SHP77 (cell line): ENCODE measurements around the gene LRRC42.
"Not testable (repeated sequence)": the region's sequence is repeated elsewhere in the genome, so short reads cannot be mapped to it uniquely, and the experiment has no call there.

Experiments used
- DNase-seq, 2 experiments: peaks; one replicate each; lab custom pipeline; 2025; lab: John Stamatoyannopoulos, UW

LRRC42 gene

DNA sequence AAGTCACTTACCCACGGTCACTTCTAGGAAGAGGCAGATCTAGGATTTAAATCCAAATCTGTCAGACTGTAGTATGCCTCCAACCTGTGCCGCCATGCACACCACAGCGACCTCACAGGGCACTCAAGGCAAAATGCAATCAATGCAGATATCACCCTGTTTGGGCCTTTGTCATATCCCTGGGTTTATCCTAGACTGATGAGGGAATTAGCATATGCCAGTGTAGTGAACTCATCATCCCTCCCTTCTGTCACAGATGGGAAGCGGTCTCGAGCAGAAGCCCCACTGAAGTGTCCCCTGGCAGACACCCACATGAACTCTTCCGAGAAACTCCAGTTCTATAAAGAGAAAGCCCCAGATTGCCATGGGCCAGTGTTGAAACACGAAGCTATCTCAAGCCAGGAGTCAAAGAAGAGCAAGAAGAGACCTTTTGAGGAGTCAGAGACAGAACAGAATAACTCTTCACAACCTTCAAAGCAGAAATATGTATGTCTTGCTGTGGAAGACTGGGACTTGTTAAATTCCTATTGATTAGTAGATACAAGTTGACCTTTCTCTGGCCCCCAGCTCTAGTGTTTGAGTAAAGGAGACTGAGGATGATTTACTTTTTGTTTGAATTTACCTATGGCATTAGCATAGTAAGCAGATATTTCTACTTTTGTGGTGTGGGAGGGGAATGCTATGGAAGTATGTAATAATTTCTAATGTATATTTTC, 21.4 kb downstream of the LRRC42 start:
- peak; percentile 67 to 75 for DNase-seq

DNA sequence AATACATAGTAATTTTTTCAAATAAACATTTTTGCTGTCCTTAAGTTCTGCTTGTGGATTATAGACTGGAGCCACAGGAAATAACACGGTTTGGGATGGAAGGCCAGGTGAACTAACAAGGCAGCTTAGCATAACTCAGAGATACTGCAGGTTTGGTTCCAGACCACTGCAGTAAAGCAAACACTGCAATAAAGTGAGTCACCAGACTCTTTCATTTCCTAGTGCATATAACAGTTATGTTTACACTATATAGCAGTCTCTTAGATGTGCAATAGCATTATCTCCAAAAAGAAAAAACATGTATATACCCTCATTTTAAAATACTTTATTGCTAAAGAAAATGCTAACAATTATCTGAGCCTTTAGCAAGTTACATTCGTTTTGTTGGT, 22.0 kb downstream of the LRRC42 start:
- DNase-seq = peak; percentile 68 to 71

- DNase-seq = not testable (repeated sequence)
These were observed 23.2 kb downstream of the LRRC42 start for GRCh38 chr1:53969323-53969722.

- no peak for DNase-seq
These were observed 25.6 kb downstream of the LRRC42 start for GRCh38 chr1:53971718-53972117.

DNA sequence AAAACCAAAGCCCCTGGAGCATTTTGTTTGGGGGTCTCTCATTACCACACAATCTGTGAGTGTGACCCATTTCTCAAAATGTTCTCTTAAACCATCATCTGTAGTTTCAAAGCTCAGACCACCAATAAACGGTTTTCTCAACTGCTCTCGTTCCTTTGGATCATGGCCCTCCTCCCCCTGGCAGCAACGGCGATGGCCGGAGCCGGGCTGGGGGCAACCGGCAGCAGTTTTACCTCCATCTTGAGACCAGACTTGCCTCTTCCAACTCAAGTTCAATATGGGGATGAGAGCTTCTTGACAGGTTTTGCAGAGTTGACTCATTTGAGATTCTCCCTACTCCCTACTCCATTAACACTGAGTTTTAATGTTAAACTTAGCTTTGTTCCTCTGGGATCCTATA, 29.7 kb downstream of the LRRC42 start:
- no peak for DNase-seq

DNA sequence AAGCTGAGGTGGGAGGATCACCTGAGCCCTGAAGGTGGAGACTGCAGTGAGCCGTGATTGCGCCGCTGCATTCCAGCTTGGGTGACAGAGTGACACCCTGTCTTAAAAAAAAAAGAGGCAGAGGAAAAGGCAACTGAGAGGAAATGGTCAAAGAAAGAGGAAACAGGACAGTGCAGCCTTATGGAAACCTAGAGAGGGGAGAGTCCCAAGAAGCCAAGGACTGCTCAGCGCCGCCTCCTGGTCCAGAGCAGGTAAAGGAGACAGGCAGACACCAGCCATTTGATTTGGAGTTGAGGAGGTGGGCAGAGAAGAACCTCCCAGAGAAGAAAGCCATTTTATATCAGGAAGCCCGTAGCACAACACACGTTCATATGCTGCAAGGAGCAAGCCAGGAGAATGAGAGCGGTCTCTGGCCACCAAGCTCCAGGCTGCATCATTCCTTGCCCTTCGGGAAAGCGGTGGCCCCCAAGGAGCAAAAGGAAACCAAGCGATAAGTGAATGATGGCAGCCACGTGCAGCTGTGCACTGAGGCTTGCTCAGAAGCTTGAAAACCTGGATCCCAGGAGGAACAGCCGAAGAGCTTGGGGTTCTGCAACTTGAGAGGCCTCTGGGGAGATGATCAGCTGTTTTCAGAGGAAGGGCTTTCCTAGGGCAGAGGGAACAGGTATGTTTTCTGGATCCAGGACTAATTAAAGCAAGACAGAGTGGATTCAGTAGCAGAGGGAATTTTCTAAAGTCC, 33.7 kb downstream of the LRRC42 start:
- DNase-seq = no peak

GRCh38 chr1:53981220-53981619, 35.1 kb downstream of the LRRC42 start:
- no peak for DNase-seq

- DNase-seq = peak in 1 of 2 experiments; percentile 19
These were observed 36.0 kb downstream of the LRRC42 start for GRCh38 chr1:53982034-53982762.

DNA sequence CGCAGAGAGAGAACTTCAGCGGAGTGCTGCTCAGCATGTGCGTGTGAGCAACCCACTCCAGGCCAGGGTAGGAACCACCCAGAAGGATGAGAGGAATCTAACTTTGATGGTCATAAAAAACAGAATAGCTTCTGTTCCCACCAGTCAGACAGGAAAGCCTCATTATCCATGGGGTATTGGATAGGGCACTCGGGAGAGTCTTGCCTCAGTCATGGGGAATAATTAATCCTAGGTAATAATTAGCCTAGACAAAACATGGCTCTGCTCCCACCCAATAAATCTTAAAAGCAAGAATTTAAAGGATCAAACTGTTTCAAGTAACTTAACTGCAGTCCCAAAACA, 36.6 kb downstream of the LRRC42 start:
- no peak for DNase-seq

- DNase-seq = no peak
These were observed 38.6 kb downstream of the LRRC42 start for GRCh38 chr1:53984726-53985125.

GRCh38 chr1:53986458-53986857, 40.3 kb downstream of the LRRC42 start:
- DNase-seq = no peak

- no peak for DNase-seq
These were observed 41.7 kb downstream of the LRRC42 start for GRCh38 chr1:53987880-53988279.

DNA sequence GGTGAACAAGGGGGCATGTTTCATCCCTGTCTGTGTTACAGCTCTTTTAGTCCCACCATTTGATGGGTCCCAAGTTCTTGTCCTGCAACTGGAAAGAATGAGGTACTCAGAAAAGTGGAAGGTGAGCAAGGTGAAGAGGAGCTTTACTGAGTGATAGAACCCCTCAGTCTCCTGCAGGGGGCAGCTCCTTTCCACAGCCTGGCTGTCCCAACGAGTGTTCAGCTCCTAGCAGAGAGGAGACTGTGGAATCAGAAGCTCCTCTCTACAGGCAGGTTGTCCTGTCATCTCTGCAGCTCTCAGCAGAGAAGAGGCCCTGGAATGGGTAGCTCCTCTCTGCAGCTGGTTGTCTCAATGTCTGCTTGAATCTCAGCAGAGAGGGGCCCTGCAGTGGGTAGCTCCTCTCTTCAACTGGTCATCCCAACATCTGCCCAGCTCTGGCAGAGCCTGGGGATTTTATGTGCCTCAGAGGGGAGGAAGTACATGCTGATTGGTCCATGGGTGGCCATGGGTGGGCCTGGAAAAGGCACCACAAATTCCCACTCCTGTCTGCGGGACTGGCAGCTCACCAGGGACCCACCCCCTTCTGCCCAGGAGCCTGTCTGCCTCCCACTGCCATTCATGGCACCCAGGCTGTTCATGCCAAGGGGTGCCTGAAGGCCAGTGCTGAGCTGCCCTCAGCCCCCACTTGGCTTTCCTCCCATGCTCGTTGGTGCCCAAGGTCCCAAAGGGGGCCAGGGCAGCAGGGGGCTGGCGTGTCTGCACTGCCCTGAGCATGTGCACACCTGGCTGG, 46.1 kb downstream of the LRRC42 start:
- DNase-seq = peak in 1 of 2 experiments; percentile 11

DNA sequence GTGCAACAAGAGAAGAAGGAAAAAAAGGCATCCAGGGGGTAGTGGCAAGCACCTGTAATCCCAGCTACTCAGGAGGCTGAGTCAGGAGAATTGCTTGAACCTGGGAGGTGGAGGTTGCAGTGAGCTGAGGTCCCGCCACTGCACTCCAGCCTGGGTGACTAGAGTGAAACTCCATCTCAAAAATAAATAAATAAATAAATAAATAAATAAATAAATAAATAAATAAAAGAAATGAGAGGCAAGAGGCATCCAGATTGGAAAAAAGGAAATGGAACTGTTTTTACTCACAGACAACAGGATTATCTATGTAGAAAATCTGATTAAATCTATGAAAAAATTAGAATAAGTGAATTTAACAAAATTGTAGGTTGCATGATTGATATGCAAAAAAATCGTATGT, 48.4 kb downstream of the LRRC42 start:
- DNase-seq = not testable (repeated sequence)

DNA sequence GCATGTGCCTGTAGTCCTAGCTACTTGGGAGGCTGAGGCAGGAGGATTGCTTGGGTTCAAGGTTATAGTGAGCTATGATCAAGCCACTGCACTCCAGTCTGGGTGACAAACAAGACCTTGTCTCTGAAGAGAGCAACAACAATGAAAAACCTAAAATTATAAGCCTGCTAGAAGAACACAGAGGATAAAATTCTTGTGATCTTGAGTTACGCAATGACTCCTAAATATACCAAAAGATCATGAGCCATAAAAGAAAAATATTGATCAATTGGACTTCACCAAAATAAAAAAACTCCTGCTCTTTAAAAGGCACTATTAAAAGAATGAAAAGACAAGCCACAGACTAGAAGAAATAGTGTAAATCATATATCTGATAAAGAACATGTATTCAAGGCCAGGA, 49.5 kb downstream of the LRRC42 start:
- DNase-seq = no peak

DNA sequence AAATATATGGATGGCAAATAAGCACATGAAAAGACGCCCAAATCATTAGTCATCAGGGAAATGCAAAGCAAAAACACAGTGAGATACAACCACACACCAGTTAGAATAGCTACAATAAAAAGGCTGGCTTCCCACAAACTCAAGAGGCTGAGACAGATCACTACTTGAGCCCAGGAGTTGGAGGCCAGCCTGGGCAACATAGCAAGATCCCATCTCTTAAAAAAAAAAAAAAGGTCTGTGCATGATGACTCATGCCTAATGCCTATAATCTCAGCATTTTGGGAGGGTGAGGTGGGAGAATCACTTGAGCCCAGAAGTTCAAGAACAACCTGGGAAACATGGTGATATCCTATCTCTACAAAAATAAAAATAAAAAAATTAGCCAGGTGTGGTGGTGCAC, 52.1 kb downstream of the LRRC42 start:
- DNase-seq = no peak

- DNase-seq = no peak
These were observed 53.8 kb downstream of the LRRC42 start for GRCh38 chr1:53999920-54000319.

DNA sequence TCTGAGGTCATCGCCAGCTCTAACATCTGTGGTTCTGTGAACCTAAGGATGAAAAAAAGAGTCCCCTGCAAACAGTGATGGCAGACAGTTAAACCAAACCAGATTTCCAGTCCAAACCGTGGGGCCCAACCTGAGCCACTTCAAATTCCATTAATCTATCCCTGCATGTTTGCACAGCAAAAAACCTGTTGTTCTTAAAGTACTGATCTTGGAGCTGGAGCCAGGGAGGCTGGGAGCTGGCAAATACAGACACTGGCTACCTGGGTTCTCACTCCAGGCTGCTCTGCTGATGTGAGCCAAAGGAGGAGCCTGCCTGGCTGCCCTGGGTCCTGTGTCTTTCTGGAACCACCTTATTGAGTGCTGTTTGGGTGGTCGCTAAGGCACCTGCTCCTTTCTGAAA, 55.4 kb downstream of the LRRC42 start:
- peak; percentile 51 to 56 for DNase-seq

- no peak for DNase-seq
These were observed 56.5 kb downstream of the LRRC42 start for GRCh38 chr1:54002544-54003248.

DNA sequence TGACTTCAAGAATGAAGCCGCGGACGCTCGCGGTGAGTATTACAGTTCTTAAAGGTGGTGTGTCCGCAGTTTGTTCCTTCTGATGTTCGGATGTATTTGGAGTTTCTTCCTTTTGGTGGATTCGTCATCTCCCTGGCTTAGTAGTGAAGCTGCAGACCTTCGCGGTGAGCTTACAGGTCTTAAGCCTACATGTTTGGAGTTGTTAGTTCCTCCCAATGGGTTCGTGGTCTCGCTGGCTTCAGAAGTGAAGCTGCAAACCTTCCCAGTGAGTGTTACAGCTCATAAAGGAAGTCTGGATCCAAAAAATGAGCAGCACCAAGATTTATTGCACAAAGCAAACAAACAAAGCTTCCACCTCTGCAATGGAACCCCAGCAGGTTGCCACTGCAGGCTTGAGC, 57.1 kb downstream of the LRRC42 start:
- no peak for DNase-seq

DNA sequence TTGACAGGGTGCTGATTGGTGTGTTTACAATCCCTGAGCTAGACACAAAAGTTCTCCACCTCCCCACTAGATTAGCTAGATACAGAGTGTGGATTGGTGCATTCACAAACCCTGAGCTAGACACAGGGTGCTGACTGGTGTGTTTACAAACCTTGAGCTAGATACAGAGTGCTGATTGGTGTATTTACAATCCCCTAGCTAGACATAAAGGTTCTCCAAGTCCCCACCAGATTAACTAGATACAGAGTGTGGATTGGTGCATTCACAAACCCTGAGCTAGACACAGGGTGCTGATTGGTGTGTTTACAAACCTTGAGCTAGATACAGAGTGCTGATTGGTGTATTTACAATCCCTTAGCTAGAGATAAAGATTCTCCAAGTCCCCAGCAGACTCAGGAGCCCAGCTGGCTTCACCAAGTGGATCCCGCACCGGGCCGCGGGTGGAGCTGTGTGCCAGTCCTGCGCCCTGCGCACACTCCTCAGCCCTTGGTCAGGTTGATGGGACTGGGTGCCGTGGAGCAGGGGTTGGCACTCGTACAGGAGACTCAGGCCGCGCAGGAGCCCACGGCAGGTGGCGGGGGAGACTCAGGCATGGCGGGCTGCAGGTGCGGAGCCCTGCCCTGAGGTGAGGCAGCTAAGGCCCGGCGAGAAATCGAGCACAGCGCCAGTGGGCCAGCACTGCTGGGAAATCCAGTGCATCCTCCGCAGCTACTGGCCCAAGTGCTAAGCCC, 57.8 kb downstream of the LRRC42 start:
- DNase-seq = not testable (repeated sequence)
